ENCODE results near the gene DOCK10.

DOCK10 gene

DNA sequence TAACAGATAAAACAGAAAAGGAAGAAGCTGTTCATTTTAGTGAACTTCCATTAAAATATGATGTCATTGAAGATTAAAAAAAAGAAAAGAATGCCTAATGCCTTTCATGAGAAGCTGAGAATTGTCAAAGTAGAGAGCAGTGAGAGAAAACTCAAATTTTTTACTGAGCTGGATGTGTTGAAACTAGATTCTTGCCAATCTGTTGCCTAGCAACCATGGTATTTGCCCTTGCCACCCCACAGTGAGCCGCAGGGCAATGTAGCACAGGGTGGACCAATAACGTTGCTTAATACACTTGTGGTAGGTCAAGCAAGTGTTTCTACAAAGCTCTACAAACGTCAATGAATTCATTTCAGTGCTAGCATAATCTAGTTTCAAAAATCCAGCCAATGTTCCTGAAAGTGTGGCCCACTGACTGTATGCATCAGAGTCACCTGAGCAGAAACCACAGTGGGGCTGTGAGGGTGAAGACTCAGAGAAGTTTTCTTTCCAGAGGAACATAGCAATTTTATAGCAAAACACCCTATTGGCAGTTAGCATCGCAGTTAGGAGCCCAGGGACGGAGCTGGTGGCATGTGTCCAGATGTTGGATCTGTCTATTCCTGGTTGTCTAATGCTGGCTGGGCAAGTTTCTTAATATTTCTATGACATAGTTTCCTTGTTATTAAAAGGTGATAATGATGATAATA is 132.2 kb downstream of the DOCK10 start:
- DNase-seq, result peak; percentile 31

- DNase-seq, result no peak
These were observed 133.4 kb downstream of the DOCK10 start for GRCh38 chr2:224908818-224909217.

DNA sequence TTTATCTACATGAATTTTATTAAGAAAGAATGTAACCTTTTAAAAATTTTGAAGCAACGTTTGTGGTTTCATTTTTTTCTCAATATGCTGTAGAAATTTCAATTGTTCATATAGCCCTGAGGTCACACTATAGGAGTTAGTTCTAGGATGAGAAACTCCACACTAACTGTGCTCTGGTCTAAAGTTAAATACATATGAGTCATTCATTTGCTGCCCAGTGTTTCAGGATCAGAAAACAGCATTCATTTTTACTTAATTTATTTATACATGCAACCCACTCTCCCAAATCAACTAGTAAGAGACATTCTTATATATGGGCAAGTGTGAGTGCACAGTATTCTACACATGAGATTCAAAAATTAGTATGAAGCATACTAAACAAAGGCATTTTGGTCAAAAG is 137.9 kb downstream of the DOCK10 start:
- DNase-seq, result no peak

DNA sequence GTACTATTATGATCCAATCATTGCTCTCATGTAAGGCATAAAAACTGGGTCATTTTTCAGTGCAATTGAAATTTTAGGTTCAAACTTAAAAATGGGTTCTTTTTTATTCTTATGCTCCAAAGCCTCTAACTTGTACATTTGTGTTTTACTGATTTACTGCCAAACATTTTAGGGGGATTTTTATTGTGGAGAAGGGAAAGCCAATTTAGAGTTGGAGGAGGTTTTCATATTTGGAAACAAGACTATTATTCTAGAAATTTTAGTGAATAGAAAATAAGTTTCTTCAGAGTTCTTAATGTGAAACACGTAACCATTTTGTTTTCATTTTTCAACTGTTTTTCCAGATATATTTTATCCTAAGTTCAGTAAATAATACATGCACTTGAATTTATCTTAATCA is 138.6 kb downstream of the DOCK10 start:
- DNase-seq, result no peak

GRCh38 chr2:224901121-224901676 is 141.1 kb downstream of the DOCK10 start:
- no peak for DNase-seq

GRCh38 chr2:224895377-224895776 is 146.9 kb downstream of the DOCK10 start:
- no peak for DNase-seq

DNA sequence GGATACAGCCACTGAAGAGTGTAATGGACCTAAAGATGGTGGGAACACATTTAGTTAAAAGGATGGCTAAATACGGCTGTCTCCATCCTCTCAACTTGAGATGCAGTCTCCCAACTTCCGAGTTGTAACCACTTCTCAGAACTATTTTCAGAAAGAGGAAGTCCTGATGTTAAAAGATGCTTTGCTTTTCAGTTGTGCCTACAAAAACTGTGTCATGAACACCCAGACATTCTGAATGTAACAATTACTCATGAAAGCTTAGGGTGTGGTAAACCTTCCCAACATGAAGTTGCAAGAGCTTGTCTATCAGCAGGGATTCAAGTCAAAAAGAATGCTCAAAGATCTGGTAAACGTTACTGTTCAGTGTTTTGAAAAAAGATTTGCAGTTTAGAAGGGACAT is 147.9 kb downstream of the DOCK10 start:
- DNase-seq, result no peak

DNA sequence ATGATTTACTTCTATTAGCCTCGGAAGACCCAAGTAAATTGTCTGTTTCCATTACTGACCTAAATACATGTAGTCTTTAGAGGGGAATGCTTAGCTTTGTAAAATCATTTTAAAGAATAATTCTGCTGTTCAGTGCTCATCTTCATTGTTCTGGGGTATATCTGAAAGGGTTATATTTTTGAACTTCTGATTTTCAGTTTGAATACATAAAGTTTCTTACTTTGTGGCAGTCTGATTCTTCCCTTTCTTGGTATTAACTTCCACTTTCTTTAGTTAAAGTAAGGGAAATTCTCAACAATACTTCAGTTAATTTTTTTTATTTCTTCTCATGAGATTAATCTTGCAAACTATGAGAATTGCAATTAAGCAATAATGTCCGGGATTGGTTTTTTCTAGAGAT is 148.4 kb downstream of the DOCK10 start:
- no peak for DNase-seq

DNA sequence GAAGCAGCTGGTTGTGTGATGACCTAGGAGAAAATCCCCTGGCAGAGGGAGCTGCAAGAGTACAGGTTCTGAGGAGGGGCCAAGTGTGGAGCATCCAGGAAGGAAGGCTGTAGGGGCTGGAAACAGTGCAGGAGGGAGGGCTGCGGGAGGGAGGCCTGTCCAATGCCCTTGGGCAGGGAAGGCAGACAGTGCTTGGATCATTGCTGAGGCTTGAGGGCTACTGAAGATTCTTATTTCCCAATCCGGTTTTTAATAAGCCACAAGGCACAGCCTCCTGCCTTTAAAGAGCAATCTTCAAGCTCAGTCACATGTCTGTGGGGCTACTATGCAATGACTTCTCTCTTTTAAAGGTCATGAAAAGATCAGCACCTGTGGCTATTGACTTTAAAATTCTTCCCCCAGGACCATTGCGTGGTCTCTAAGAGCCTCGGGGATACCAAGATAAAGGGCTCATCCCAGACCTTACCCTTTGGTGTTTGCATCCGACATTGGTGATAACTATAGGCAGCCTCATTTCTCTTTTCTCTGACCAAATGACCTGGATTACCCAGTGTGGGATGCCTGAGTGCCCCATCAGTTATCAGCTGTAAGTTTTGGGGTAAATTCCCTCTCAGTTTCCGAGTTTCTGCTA is 149.6 kb downstream of the DOCK10 start:
- no peak for DNase-seq

GRCh38 chr2:224890372-224890771 is 151.9 kb downstream of the DOCK10 start:
- DNase-seq, result no peak

DNA sequence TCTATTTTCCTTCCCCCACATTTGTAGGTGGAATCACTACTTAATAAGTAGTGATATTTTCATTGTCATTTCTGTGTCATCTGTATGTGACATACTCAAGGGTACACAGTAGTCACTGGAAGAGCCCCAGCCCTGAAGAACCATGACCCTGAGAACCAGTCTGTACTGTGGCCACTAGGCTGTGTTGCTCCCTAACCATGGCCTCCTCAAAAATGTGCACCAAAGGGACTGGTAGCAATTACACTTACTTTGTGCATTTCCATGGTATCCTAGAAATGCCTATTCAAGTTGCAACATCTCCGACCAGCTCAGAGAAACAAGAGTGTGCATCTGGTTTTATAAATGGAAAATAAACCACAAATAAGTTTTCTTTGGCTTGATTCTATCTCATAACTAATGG is 155.1 kb downstream of the DOCK10 start:
- no peak for DNase-seq

DNA sequence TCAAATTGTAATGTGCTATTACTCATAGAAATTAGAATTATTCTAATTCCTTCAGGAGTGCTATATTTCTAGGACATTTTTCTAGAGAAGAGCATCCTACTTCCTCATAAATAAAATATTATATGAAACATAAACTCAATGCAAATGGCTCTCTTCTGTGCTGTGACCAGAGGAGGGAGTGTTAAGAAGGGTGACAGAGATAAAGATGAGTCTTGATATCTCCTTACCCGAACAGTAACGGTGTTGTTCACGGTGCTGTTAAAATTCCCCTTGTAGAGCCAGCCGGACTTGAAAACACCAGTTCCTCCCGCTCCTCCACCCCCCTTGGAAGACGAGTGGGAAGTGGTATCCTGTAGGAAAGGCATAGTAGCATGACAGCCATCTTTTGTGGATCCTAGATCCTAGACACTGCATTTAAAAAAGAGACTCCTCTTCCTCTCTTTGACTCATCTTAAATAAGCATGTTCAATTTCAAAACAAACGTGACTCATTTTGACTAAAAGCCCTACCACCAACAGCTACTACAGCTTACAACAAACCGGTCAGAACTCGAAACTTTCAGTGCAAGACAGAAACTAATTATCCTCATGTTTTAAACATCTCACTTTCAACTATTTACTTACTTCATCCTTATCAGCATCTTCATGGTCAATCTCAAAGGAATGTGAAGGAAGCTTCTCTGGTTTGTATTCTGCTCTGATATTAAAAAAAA is 156.3 kb downstream of the DOCK10 start:
- no peak for DNase-seq

DNA sequence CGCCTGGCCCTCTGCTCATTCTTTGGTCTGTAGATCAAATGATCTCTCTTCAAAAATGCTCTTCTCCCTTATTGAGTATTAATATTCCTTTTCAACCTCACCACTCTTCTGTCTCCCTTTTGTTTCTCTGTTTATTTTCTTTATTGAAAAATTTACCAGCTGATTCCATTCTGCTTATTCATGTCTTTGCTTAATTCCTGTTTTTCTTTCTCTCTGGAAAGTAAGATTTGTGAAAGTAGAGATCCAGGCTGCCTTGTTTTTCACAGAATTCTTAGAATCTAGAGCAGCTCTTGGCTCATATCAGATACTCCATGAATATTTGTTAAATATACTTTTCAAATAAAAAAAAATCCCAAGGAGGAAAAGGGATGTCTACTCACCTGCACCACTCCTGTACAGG is 157.0 kb downstream of the DOCK10 start:
- no peak for DNase-seq

GRCh38 chr2:224884188-224884587 is 158.1 kb downstream of the DOCK10 start:
- DNase-seq, result no peak

GRCh38 chr2:224883700-224884099 is 158.6 kb downstream of the DOCK10 start:
- DNase-seq, result no peak

GRCh38 chr2:224883172-224883516 is 159.1 kb downstream of the DOCK10 start:
- DNase-seq, result no peak

- no peak for DNase-seq
These were observed 159.7 kb downstream of the DOCK10 start for GRCh38 chr2:224882291-224883171.

GRCh38 chr2:224881846-224882245 is 160.4 kb downstream of the DOCK10 start:
- no peak for DNase-seq

DNA sequence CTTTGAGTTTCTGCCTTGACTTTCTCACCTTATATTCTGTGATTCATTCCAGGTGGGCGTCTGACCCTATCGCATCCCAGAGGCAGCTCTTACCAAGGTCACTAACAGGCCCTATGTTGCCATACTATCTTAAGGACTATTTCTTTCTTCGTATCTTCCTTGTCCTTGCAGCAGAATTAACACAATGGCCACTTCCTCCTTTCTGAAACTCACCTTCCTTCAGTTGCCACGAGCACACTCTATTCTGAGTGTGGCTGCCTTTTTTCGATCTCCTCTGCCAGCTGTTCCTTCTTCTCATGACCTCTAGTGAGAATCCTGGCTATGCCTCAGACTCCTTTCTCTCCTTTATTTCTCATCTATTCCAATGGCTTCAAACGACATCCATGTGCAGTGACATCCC is 165.7 kb downstream of the DOCK10 start:
- no peak for DNase-seq

- DNase-seq, result no peak
These were observed 166.4 kb downstream of the DOCK10 start for GRCh38 chr2:224875841-224876240.

GRCh38 chr2:224875153-224875552 is 167.1 kb downstream of the DOCK10 start:
- no peak for DNase-seq

GRCh38 chr2:224871813-224872212 is 170.5 kb downstream of the DOCK10 start:
- DNase-seq, result no peak

GRCh38 chr2:224870341-224870740 is 171.9 kb downstream of the DOCK10 start:
- DNase-seq, result no peak
